DOHH2 (cell line): ENCODE data around the gene RFX6.

Experiments
- H3F3A ChIP-seq: fragments of 200-600 bp; sonication (generic), shearing (Covaris generic); 2 replicates; pipeline ENCODE4 v1.6.0; 2016; ENCODE audit warnings: antibody characterized with exemption, mild to moderate bottlenecking; ENCODE audit not compliant: control insufficient read depth, insufficient read depth
- H3K27ac ChIP-seq: fragments of 200-600 bp; sonication (generic); 2 replicates; pipeline ENCODE4 v1.5.1; 2014; ENCODE audit warnings: low read depth, mild to moderate bottlenecking, low read length, moderate library complexity
- H3K27me3 ChIP-seq: fragments of 200-600 bp; sonication (generic); 2 replicates; pipeline ENCODE4 v1.6.1; 2014; ENCODE audit warnings: mild to moderate bottlenecking, low read length, mixed read lengths; ENCODE audit not compliant: control insufficient read depth
- H3K36me3 ChIP-seq: fragments of 200-600 bp; sonication (generic); 2 replicates; pipeline ENCODE4 v1.6.1; 2014; ENCODE audit warnings: mild to moderate bottlenecking, low read length, moderate library complexity, mixed read lengths; ENCODE audit not compliant: control insufficient read depth
- H3K4me1 ChIP-seq: fragments of 200-600 bp; sonication (generic); 2 replicates; pipeline ENCODE4 v1.6.1; 2014; ENCODE audit warnings: mild to moderate bottlenecking, low read length, mixed read lengths; ENCODE audit not compliant: control insufficient read depth
- H3K4me2 ChIP-seq: fragments of 200-600 bp; sonication (generic); 2 replicates; pipeline ENCODE4 v1.6.0; 2014; ENCODE audit warnings: mild to moderate bottlenecking, low read length, moderate library complexity
- H3K4me3 ChIP-seq: fragments of 200-600 bp; sonication (generic); 2 replicates; pipeline ENCODE4 v1.5.1; 2014; ENCODE audit warnings: mild to moderate bottlenecking, low read length, mixed read lengths
- H3K79me2 ChIP-seq: fragments of 200-600 bp; sonication (generic); 2 replicates; pipeline ENCODE4 v1.6.1; 2014; ENCODE audit warnings: mild to moderate bottlenecking, low read length, mixed read lengths; ENCODE audit not compliant: control insufficient read depth
- H3K9me2 ChIP-seq: fragments of 200-600 bp; sonication (generic); replicated peaks from 2 replicates; pipeline ENCODE4 v1.6.1; 2014; ENCODE audit warnings: mild to moderate bottlenecking, low read length, mixed read lengths; ENCODE audit not compliant: control insufficient read depth
- H3K9me3 ChIP-seq: fragments of 200-600 bp; sonication (generic); 2 replicates; pipeline ENCODE4 v1.6.1; 2014; ENCODE audit warnings: antibody characterized with exemption, low read length, mixed read lengths; ENCODE audit not compliant: control insufficient read depth, insufficient read depth
- H4K20me1 ChIP-seq: fragments of 200-600 bp; sonication (generic); 2 replicates; pipeline ENCODE4 v1.6.0; 2014; ENCODE audit warnings: low read depth, mild to moderate bottlenecking, antibody characterized with exemption, low read length, moderate library complexity; ENCODE audit not compliant: control insufficient read depth, insufficient read depth
- CTCF ChIP-seq: fragments of 200-600 bp; sonication (generic); IDR thresholded peaks from one replicate; pipeline ENCODE4 v1.5.1; 2014; ENCODE audit warnings: antibody characterized with exemption, mild to moderate bottlenecking, low read depth, low read length; ENCODE audit not compliant: poor library complexity, severe bottlenecking
- EZH2phosphoT487 ChIP-seq: fragments of 200-600 bp; sonication (generic); IDR thresholded peaks from 2 replicates; pipeline ENCODE4 v1.6.1; 2017; ENCODE audit warnings: borderline replicate concordance, mild to moderate bottlenecking, antibody characterized with exemption, low read length, moderate library complexity, mixed read lengths

RFX6 gene

GRCh38 chr6:116836606-116837342, 40.3 kb upstream of the RFX6 start:
- H3K36me3 ChIP-seq, result no peaks in the 10 kb centered on the region
- no peaks in the 10 kb centered on the region for H3K27me3 ChIP-seq
- no peaks in the 10 kb centered on the region for H3K9me3 ChIP-seq
- H4K20me1 ChIP-seq, result no peaks in the 10 kb centered on the region
- TF ChIP-seq CTCF (no peak), EZH2phosphoT487 (no peak)
- H3K79me2 ChIP-seq, result no peaks in the 10 kb centered on the region
- no peak overlapping the region for H3K27ac ChIP-seq
- no peaks in the 10 kb centered on the region for H3K9me2 ChIP-seq
- H3K4me3 ChIP-seq, result no peak overlapping the region
- H3K4me2 ChIP-seq, result no peak overlapping the region
- no peaks in the 10 kb centered on the region for H3K4me1 ChIP-seq
- no peaks in the 10 kb centered on the region for H3F3A ChIP-seq

DNA sequence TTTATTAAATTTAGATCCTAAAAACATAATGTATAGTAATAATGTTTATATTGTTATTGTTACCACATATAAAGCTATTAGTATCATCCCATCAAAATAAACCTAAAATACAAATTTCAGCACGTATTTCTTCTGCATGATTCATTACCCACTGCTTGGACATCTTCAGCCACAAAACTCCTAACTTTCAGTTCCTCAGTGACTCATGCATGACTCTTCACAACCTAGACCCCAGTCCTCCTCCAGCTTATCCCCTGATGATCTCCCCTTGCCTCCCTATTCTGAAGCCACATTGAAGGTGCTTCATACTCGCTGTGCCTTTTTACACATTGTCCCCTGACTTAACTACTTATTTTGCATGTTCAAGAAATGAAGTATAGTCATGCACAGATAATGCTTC, 37.0 kb upstream of the RFX6 start:
- no peak overlapping the region for H3K4me2 ChIP-seq
- H3K9me2 ChIP-seq, result no peaks in the 10 kb centered on the region
- H3K79me2 ChIP-seq, result no peaks in the 10 kb centered on the region
- no peaks in the 10 kb centered on the region for H3K4me1 ChIP-seq
- H3K27ac ChIP-seq, result no peak overlapping the region
- H4K20me1 ChIP-seq, result no peaks in the 10 kb centered on the region
- no peaks in the 10 kb centered on the region for H3K9me3 ChIP-seq
- TF ChIP-seq CTCF, result no peak
- TF ChIP-seq EZH2phosphoT487, result no peak
- H3K27me3 ChIP-seq, result no peaks in the 10 kb centered on the region
- H3K4me3 ChIP-seq, result no peak overlapping the region
- no peaks in the 10 kb centered on the region for H3F3A ChIP-seq
- H3K36me3 ChIP-seq, result no peaks in the 10 kb centered on the region

GRCh38 chr6:116842459-116842858, 34.6 kb upstream of the RFX6 start:
- no peaks in the 10 kb centered on the region for H3K36me3 ChIP-seq
- no peaks in the 10 kb centered on the region for H4K20me1 ChIP-seq
- H3K4me3 ChIP-seq, result no peak overlapping the region
- no peaks in the 10 kb centered on the region for H3K9me3 ChIP-seq
- H3K27me3 ChIP-seq, result no peaks in the 10 kb centered on the region
- H3K4me2 ChIP-seq, result no peak overlapping the region
- H3K9me2 ChIP-seq, result no peaks in the 10 kb centered on the region
- no peak for TF ChIP-seq CTCF
- TF ChIP-seq EZH2phosphoT487, result no peak
- H3K27ac ChIP-seq, result no peak overlapping the region
- H3K4me1 ChIP-seq, result no peaks in the 10 kb centered on the region
- H3F3A ChIP-seq, result no peaks in the 10 kb centered on the region
- no peaks in the 10 kb centered on the region for H3K79me2 ChIP-seq
